Memory B cell (primary cell): ENCODE measurements around the gene FBXL22.

ENCODE experiments used
- ATAC-seq: fragments of 150-1000 bp; cut with Tn5 transposase; 2 replicates; pipeline ENCODE4 v1.10.0; 2021; ENCODE audit warnings: low read depth, mild to moderate bottlenecking, moderate library complexity
- DNase-seq, 2 donors: peaks; one replicate each; pipeline ENCODE4 v3.0.0; 2022; ENCODE audit warnings: low spot score in 2 of 2
- H3K27ac Mint-ChIP-seq: one replicate; pipeline ENCODE4 v1.8.0; 2022; ENCODE audit warnings: mild to moderate bottlenecking, moderate library complexity, mixed read lengths
- H3K27me3 Mint-ChIP-seq: one replicate; pipeline ENCODE4 v1.8.0; 2022; ENCODE audit warnings: mixed read lengths
- H3K36me3 Mint-ChIP-seq: one replicate; pipeline ENCODE4 v1.8.0; 2022; ENCODE audit warnings: mild to moderate bottlenecking, mixed read lengths
- H3K4me1 Mint-ChIP-seq: one replicate; pipeline ENCODE4 v1.8.0; 2022; ENCODE audit warnings: mixed read lengths
- H3K4me3 Mint-ChIP-seq: one replicate; pipeline ENCODE4 v1.8.0; 2022; ENCODE audit warnings: mild to moderate bottlenecking, moderate library complexity, mixed read lengths
- H3K9me3 Mint-ChIP-seq: one replicate; pipeline ENCODE4 v1.8.0; 2022; ENCODE audit warnings: mixed read lengths

The FBXL22 gene

GRCh38 chr15:63575312-63575711 lies 21.9 kb upstream of the FBXL22 start:
- no peak for ATAC-seq
- Mint-ChIP-seq H3K4me1 (peaks cover 5% of the 10 kb centered on the region), H3K27ac (peak overlapping the region; percentile 5), H3K9me3 (no peaks in the 10 kb centered on the region), H3K4me3 (no peak overlapping the region), H3K36me3 (peaks cover 27% of the 10 kb centered on the region), H3K27me3 (no peaks in the 10 kb centered on the region)
- DNase-seq = no peak

GRCh38 chr15:63576441-63576840 lies 20.7 kb upstream of the FBXL22 start:
- Mint-ChIP-seq H3K27ac (no peak overlapping the region), H3K27me3 (no peaks in the 10 kb centered on the region), H3K9me3 (no peaks in the 10 kb centered on the region), H3K36me3 (peaks cover 26% of the 10 kb centered on the region), H3K4me3 (no peak overlapping the region), H3K4me1 (peaks cover 10% of the 10 kb centered on the region)
- ATAC-seq = no peak
- no peak for DNase-seq

- H3K4me1 Mint-ChIP-seq = peaks cover 14% of the 10 kb centered on the region
- H3K4me3 Mint-ChIP-seq = no peak overlapping the region
- no peaks in the 10 kb centered on the region for H3K9me3 Mint-ChIP-seq
- H3K27ac Mint-ChIP-seq = peak overlapping the region; percentile 85
- H3K27me3 Mint-ChIP-seq = no peaks in the 10 kb centered on the region
- no peak for DNase-seq
- ATAC-seq = peak; percentile 17
- H3K36me3 Mint-ChIP-seq = peaks cover 38% of the 10 kb centered on the region
These were observed 15.0 kb upstream of the FBXL22 start for GRCh38 chr15:63582179-63582578.

- Mint-ChIP-seq H3K4me1 (peaks cover 14% of the 10 kb centered on the region), H3K27ac (peak overlapping the region; percentile 85), H3K36me3 (peaks cover 38% of the 10 kb centered on the region), H3K9me3 (no peaks in the 10 kb centered on the region), H3K27me3 (no peaks in the 10 kb centered on the region), H3K4me3 (no peak overlapping the region)
- DNase-seq = no peak
- ATAC-seq = no peak
These were observed 14.3 kb upstream of the FBXL22 start for GRCh38 chr15:63582718-63583426.

- Mint-ChIP-seq H3K4me1 (peaks cover 6% of the 10 kb centered on the region), H3K36me3 (peaks cover 59% of the 10 kb centered on the region), H3K27ac (peak overlapping the region; percentile 64), H3K4me3 (no peak overlapping the region), H3K9me3 (no peaks in the 10 kb centered on the region), H3K27me3 (no peaks in the 10 kb centered on the region)
- ATAC-seq (no peak), DNase-seq (no peak)
These were observed 10.4 kb upstream of the FBXL22 start for GRCh38 chr15:63586790-63587189.

GRCh38 chr15:63587527-63587926 lies 9.7 kb upstream of the FBXL22 start:
- Mint-ChIP-seq H3K27ac (no peak overlapping the region), H3K4me1 (peaks cover 4% of the 10 kb centered on the region), H3K27me3 (no peaks in the 10 kb centered on the region), H3K36me3 (peaks cover 55% of the 10 kb centered on the region), H3K4me3 (no peak overlapping the region), H3K9me3 (no peaks in the 10 kb centered on the region)
- ATAC-seq (no peak), DNase-seq (no peak)

- peaks cover 48% of the 10 kb centered on the region for H3K36me3 Mint-ChIP-seq
- H3K4me1 Mint-ChIP-seq = peaks cover 2% of the 10 kb centered on the region
- peak overlapping the region; percentile 35 for H3K27ac Mint-ChIP-seq
- DNase-seq (no peak), ATAC-seq (no peak)
- H3K9me3 Mint-ChIP-seq = no peaks in the 10 kb centered on the region
- H3K27me3 Mint-ChIP-seq = no peaks in the 10 kb centered on the region
- no peak overlapping the region for H3K4me3 Mint-ChIP-seq
These were observed 8.4 kb upstream of the FBXL22 start for GRCh38 chr15:63588826-63589225.

- ATAC-seq = no peak
- peaks cover 25% of the 10 kb centered on the region for H3K36me3 Mint-ChIP-seq
- peak in 1 of 2 donors; percentile 10 for DNase-seq
- H3K4me1 Mint-ChIP-seq = peaks cover 37% of the 10 kb centered on the region
- H3K27ac Mint-ChIP-seq = peak overlapping the region; percentile 87
- H3K27me3 Mint-ChIP-seq = no peaks in the 10 kb centered on the region
- no peaks in the 10 kb centered on the region for H3K9me3 Mint-ChIP-seq
- H3K4me3 Mint-ChIP-seq = no peak overlapping the region
These were observed 3.2 kb upstream of the FBXL22 start for GRCh38 chr15:63593705-63594671.

- no peak overlapping the region for H3K4me3 Mint-ChIP-seq
These were observed 2.1 kb upstream of the FBXL22 start for GRCh38 chr15:63595065-63595464.

GRCh38 chr15:63595688-63596087 lies 1.5 kb upstream of the FBXL22 start:
- DNase-seq (peak in 1 of 2 donors; percentile 8), ATAC-seq (no peak)
- Mint-ChIP-seq H3K27ac (peak overlapping the region; percentile 87), H3K9me3 (no peaks in the 10 kb centered on the region), H3K27me3 (no peaks in the 10 kb centered on the region), H3K36me3 (peaks cover 12% of the 10 kb centered on the region), H3K4me3 (no peak overlapping the region), H3K4me1 (peaks cover 46% of the 10 kb centered on the region)

More at GRCh38 chr15:63595065-63595464, 2.1 kb upstream of the FBXL22 start:
- ATAC-seq = no peak
- peak in 1 of 2 donors; percentile 10 for DNase-seq
- H3K36me3 Mint-ChIP-seq = peaks cover 16% of the 10 kb centered on the region
- H3K4me1 Mint-ChIP-seq = peaks cover 46% of the 10 kb centered on the region
- no peaks in the 10 kb centered on the region for H3K9me3 Mint-ChIP-seq
- peak overlapping the region; percentile 87 for H3K27ac Mint-ChIP-seq
- no peaks in the 10 kb centered on the region for H3K27me3 Mint-ChIP-seq

GRCh38 chr15:63596676-63597037 lies 530 bp upstream of the FBXL22 start:
- DNase-seq = peak in 1 of 2 donors; percentile 7
- peaks cover 3% of the 10 kb centered on the region for H3K36me3 Mint-ChIP-seq
- H3K4me1 Mint-ChIP-seq = peaks cover 46% of the 10 kb centered on the region
- H3K9me3 Mint-ChIP-seq = no peaks in the 10 kb centered on the region
- no peak overlapping the region for H3K4me3 Mint-ChIP-seq
- ATAC-seq = no peak
- H3K27me3 Mint-ChIP-seq = no peaks in the 10 kb centered on the region
- H3K27ac Mint-ChIP-seq = peak overlapping the region; percentile 87

- peak overlapping the region; percentile 87 for H3K27ac Mint-ChIP-seq
- H3K27me3 Mint-ChIP-seq = no peaks in the 10 kb centered on the region
- H3K9me3 Mint-ChIP-seq = no peaks in the 10 kb centered on the region
- no peak overlapping the region for H3K4me3 Mint-ChIP-seq
- ATAC-seq = no peak
- no peak for DNase-seq
- peaks cover 54% of the 10 kb centered on the region for H3K4me1 Mint-ChIP-seq
- peaks cover 2% of the 10 kb centered on the region for H3K36me3 Mint-ChIP-seq
These were observed 634 bp downstream of the FBXL22 start for GRCh38 chr15:63597821-63598220.

GRCh38 chr15:63598473-63599400 lies 1.6 kb downstream of the FBXL22 start:
- peaks cover 2% of the 10 kb centered on the region for H3K36me3 Mint-ChIP-seq
- DNase-seq = no peak
- no peak for ATAC-seq

More at GRCh38 chr15:63598473-63599400, 1.6 kb downstream of the FBXL22 start:
- Mint-ChIP-seq H3K4me1 (peaks cover 60% of the 10 kb centered on the region), H3K9me3 (no peaks in the 10 kb centered on the region), H3K27me3 (no peaks in the 10 kb centered on the region), H3K4me3 (peak overlapping the region; percentile 91), H3K27ac (peak overlapping the region; percentile 87)
